ENCODE measurements around the gene HIPK4.

DNA sequence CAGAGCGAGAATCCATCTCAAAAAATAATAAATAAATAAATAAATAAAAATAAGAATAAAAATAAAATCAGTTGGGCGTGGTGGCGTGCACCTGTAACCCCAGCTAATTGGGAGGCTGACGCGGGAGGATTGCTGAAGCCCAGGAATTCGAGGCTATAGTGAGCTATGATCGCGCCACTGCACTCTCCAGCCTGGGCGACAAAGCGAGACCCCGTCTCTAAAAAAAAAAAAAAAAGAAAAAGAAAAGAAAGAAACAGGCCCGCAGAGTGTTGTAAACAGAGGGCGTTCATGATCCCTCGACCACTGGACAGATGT lies 30.4 kb upstream of the HIPK4 start:
- TF ChIP-seq PCBP1 (IDR thresholded peaks at IDR 0.05; ENCODE audit: low read depth, low read length, poor library complexity, severe bottlenecking) (no peak), ZZZ3 (IDR thresholded peaks at IDR 0.05) (no peak), GTF2A2 (tag; IDR thresholded peaks at IDR 0.05) (no peak), PCBP2 (IDR thresholded peaks at IDR 0.05; ENCODE audit: low read depth, low read length, poor library complexity, severe bottlenecking) (no peak), BACH1 (tag; IDR thresholded peaks at IDR 0.05) (no peak), MXI1 (IDR thresholded peaks at IDR 0.05; ENCODE audit: low read depth, low read length) (no peak), SIRT6 (IDR thresholded peaks at IDR 0.05; ENCODE audit: low read depth, low read length) (no peak), NFIC (IDR thresholded peaks at IDR 0.05) (no peak), GTF2B (IDR thresholded peaks at IDR 0.05; ENCODE audit: extremely low read depth, insufficient read length) (no peak), KDM5B (IDR thresholded peaks at IDR 0.05; ENCODE audit: insufficient replicate concordance, low read depth, low read length) (no peak)
- TF ChIP-seq, protein P1, sequence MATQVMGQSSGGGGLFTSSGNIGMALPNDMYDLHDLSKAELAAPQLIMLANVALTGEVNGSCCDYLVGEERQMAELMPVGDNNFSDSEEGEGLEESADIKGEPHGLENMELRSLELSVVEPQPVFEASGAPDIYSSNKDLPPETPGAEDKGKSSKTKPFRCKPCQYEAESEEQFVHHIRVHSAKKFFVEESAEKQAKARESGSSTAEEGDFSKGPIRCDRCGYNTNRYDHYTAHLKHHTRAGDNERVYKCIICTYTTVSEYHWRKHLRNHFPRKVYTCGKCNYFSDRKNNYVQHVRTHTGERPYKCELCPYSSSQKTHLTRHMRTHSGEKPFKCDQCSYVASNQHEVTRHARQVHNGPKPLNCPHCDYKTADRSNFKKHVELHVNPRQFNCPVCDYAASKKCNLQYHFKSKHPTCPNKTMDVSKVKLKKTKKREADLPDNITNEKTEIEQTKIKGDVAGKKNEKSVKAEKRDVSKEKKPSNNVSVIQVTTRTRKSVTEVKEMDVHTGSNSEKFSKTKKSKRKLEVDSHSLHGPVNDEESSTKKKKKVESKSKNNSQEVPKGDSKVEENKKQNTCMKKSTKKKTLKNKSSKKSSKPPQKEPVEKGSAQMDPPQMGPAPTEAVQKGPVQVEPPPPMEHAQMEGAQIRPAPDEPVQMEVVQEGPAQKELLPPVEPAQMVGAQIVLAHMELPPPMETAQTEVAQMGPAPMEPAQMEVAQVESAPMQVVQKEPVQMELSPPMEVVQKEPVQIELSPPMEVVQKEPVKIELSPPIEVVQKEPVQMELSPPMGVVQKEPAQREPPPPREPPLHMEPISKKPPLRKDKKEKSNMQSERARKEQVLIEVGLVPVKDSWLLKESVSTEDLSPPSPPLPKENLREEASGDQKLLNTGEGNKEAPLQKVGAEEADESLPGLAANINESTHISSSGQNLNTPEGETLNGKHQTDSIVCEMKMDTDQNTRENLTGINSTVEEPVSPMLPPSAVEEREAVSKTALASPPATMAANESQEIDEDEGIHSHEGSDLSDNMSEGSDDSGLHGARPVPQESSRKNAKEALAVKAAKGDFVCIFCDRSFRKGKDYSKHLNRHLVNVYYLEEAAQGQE (IDR thresholded peaks at IDR 0.05; ENCODE audit: borderline replicate concordance) = no peak
- TF ChIP-seq, protein P1 (CRISPR knock-in tag; IDR thresholded peaks at IDR 0.05; ENCODE audit: low read depth) = no peak
- TF ChIP-seq, protein P2, sequence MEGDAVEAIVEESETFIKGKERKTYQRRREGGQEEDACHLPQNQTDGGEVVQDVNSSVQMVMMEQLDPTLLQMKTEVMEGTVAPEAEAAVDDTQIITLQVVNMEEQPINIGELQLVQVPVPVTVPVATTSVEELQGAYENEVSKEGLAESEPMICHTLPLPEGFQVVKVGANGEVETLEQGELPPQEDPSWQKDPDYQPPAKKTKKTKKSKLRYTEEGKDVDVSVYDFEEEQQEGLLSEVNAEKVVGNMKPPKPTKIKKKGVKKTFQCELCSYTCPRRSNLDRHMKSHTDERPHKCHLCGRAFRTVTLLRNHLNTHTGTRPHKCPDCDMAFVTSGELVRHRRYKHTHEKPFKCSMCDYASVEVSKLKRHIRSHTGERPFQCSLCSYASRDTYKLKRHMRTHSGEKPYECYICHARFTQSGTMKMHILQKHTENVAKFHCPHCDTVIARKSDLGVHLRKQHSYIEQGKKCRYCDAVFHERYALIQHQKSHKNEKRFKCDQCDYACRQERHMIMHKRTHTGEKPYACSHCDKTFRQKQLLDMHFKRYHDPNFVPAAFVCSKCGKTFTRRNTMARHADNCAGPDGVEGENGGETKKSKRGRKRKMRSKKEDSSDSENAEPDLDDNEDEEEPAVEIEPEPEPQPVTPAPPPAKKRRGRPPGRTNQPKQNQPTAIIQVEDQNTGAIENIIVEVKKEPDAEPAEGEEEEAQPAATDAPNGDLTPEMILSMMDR (IDR thresholded peaks at IDR 0.05 in 2 of 3, conservative IDR thresholded peaks at IDR 0.05 in 1 of 3; ENCODE audit: insufficient read depth in 2 of 3, low read depth in 1 of 3, low read length in 3 of 3) = no peak
- TF ChIP-seq, protein P3, sequence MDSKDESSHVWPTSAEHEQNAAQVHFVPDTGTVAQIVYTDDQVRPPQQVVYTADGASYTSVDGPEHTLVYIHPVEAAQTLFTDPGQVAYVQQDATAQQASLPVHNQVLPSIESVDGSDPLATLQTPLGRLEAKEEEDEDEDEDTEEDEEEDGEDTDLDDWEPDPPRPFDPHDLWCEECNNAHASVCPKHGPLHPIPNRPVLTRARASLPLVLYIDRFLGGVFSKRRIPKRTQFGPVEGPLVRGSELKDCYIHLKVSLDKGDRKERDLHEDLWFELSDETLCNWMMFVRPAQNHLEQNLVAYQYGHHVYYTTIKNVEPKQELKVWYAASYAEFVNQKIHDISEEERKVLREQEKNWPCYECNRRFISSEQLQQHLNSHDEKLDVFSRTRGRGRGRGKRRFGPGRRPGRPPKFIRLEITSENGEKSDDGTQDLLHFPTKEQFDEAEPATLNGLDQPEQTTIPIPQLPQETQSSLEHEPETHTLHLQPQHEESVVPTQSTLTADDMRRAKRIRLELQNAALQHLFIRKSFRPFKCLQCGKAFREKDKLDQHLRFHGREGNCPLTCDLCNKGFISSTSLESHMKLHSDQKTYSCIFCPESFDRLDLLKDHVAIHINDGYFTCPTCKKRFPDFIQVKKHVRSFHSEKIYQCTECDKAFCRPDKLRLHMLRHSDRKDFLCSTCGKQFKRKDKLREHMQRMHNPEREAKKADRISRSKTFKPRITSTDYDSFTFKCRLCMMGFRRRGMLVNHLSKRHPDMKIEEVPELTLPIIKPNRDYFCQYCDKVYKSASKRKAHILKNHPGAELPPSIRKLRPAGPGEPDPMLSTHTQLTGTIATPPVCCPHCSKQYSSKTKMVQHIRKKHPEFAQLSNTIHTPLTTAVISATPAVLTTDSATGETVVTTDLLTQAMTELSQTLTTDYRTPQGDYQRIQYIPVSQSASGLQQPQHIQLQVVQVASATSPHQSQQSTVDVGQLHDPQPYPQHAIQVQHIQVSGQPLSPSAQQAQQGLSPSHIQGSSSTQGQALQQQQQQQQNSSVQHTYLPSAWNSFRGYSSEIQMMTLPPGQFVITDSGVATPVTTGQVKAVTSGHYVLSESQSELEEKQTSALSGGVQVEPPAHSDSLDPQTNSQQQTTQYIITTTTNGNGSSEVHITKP (IDR thresholded peaks at IDR 0.05; ENCODE audit: partially characterized antibody) = no peak

Measured in K562 (cell line).